NOMO-1 (cell line): Measurements from ENCODE around the gene ELOVL2.
A peak's percentile ranks its signal among the peaks of the same experiment; 100 is the strongest.
"Not testable (repeated sequence)": the region's sequence is repeated elsewhere in the genome, so short reads cannot be mapped to it uniquely, and the experiment has no call there.

Source experiments
- DNase-seq, 2 experiments: peaks; one replicate each; lab custom pipeline; 2025; ENCODE audit not compliant: unreplicated experiment in 2 of 2; lab: John Stamatoyannopoulos, UW

The ELOVL2 gene, protein sequence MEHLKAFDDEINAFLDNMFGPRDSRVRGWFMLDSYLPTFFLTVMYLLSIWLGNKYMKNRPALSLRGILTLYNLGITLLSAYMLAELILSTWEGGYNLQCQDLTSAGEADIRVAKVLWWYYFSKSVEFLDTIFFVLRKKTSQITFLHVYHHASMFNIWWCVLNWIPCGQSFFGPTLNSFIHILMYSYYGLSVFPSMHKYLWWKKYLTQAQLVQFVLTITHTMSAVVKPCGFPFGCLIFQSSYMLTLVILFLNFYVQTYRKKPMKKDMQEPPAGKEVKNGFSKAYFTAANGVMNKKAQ

DNA sequence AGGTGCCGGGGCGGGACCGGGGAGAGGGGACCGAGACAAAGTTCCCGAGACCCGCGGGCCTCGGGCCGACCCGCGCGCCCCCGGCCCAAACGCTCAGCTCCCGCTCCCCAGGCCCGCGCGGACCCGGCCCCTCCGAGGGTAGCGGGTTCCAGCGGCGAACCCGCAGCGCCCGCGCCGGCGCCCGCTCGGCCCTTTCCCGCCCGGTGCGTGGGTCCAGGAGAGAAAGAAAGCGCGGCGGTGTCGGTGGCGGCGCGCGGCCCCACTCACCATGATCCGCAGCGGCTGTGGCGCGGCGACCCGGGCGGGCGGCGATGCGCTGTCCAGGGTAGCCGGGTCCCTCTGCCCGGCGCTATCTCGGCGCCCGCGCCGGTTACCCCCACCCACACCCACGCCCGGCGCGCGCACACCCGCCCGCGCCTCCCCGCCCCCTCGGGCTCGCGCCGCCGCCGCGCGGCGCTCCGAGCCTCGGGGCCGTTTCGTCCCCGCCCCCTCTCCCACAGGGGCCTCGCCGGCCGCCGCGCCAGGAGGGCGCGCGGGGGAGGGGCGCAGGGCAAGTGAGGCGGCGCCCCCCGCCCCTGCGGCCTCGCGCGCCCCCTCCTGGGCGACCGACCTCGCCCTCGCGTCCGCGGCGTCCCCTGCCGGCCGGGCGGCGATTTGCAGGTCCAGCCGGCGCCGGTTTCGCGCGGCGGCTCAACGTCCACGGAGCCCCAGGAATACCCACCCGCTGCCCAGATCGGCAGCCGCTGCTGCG is at the start of gene ELOVL2:
ELOVL2 (minus strand) TSS at position 345 of the 751 bp plus-strand sequence; CDS start at position 270, 75 bp downstream.
- DNase-seq, result peak; percentile 7 to 24

DNA sequence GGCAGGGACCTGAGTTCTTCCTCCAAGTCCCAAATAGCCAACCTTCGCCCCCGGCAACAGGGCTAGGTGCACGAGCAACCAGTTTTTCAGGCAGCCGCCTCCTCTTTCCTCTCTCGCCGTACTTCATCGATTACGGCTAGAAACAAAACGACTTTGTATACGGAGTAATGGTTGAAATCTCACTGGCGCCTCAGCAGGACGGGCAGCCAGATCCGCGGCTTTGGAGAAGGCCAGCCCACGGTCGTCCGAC is 49.2 kb upstream of the ELOVL2 start:
- DNase-seq, result no peak

- DNase-seq, result peak; percentile 47 to 62
These were observed 48.7 kb upstream of the ELOVL2 start for GRCh38 chr6:11092668-11093375.

DNA sequence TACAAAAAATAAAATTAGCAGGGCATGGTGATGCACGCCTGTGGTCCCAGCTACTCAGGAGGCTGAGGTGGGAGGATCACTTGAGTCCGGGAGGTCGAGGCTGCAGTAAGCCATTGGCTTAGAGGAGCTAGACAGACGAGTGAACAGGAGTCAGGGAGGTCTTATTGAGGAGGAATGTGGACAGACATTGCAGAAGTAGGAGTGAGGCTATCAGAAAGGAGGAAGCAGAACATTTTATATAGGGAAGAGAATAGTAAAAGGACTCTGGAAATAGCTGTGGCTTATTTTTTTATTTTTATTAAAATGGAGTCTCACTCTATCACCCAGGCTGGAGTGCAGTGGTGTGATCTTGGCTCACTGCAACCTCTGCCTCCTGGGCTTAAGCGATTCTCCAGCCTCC is 47.0 kb upstream of the ELOVL2 start:
- peak in 1 of 2 experiments; percentile 25 for DNase-seq

DNA sequence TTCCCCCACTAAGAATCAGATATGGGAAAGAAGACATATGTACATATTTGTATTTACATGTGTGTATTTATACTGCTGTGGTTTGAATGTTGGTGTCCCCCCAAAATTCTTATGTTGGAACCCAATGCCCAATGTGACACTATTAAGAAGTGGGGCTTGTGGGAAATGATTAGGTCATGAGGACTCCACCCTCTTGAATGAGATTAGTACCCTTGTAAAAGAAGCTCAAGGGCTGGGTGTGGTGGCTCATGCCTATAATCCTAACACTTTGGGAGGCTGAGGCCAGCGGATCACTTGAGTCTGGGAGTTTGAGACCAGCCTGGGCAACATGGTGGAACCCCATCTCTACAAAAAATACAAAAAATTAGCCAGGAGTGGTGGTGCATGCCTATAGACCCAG is 45.6 kb upstream of the ELOVL2 start:
- no peak for DNase-seq

GRCh38 chr6:11087141-11087812 is 43.2 kb upstream of the ELOVL2 start:
- DNase-seq, result not testable (repeated sequence)

DNA sequence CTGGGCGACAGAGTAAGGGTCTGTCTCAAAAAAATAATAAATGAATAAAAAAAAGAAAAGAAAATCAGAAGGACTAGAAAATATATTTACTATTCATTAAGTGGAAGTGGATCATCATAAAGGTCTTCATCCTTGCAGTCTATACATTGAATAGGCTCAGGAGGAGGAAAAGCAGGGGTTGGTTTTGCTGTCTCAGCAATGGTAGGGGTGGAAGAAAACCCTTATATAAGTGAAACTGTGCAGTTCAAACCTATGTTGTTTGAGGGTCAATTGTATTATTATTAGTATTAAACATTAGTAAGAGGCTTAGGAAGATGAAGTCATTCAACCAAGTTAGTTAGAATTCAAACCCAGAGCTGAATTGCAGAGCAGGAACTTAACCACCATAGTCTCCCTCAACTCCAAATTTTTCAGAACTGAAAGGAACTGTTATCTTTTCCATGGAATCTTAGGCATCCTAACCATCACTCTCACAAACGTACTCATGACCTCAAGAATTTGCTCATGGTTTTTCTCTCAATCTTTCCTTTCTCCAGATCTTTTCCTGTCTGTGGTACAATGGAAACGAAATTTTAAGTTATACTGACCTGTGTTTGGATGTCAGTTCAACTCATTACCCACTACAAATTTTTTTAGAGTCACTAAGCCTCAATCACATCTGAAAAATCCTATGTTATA is 41.8 kb upstream of the ELOVL2 start:
- DNase-seq, result no peak

DNA sequence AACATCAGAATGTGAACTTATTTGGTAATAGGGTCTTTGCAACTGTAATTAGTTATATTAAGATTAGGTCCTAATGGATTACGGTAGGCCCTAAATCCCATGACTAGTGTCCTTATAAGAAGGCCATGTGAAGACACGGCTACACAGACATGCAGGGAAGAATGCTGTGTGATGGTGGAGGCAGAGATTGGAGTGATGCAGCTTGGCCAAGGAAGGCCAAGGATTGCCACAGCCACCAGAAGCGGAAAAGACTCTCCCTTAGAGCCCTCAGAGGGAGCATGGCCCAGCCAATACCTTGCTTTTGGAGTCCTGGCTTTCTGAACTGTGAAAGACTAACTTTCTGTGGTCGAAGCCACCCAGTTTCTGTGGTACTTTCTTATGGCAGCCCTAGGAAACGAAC is 39.9 kb upstream of the ELOVL2 start:
- no peak for DNase-seq

- no peak for DNase-seq
These were observed 39.4 kb upstream of the ELOVL2 start for GRCh38 chr6:11083491-11083890.

- DNase-seq, result no peak
These were observed 36.2 kb upstream of the ELOVL2 start for GRCh38 chr6:11080296-11080695.

- DNase-seq, result no peak
These were observed 34.2 kb upstream of the ELOVL2 start for GRCh38 chr6:11078266-11078665.

GRCh38 chr6:11076540-11076939 is 32.4 kb upstream of the ELOVL2 start:
- DNase-seq, result no peak

- DNase-seq, result no peak
These were observed 28.0 kb upstream of the ELOVL2 start for GRCh38 chr6:11072101-11072500.

GRCh38 chr6:11069760-11070159 is 25.7 kb upstream of the ELOVL2 start:
- DNase-seq, result no peak

GRCh38 chr6:11067348-11067747 is 23.2 kb upstream of the ELOVL2 start:
- no peak for DNase-seq

DNA sequence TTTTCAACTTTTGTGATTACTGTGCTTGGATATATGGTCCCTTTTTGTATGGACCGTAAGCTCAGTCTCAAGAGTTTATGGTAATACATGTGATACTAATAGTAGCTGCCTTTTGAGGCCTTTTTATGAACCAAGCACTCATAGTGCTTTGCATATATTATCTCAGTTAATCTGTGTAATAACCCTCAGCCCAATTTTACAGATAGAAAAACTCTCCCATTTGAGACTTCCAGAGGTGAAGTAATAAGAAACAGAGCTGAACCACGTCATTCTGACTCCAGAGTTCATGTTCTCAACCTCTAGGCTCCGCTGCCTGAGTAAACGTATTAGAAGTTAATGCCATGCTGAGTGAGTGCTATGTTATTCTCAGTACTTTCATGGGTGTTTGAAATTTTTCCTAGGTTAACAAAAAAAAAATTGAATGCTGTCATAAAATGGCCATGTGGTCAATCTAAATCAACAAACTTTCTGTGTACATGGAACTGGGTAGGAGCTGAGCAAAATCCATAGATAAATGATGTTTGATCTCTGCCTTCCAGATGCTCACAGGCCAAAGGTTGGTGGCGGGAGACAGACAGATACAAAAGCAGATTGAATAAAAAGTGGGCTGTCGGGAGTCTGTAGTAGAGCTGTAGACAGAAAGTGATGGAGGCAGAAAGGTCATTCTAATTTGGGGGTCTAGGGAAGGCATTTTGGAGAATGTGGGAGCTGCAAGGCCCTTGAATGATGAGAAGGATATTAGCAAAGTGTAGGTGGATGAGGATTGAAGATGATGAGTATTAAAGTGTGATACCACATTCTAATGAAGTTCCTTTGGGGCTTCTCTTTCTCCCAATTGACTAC is 22.6 kb upstream of the ELOVL2 start:
- DNase-seq, result no peak

DNA sequence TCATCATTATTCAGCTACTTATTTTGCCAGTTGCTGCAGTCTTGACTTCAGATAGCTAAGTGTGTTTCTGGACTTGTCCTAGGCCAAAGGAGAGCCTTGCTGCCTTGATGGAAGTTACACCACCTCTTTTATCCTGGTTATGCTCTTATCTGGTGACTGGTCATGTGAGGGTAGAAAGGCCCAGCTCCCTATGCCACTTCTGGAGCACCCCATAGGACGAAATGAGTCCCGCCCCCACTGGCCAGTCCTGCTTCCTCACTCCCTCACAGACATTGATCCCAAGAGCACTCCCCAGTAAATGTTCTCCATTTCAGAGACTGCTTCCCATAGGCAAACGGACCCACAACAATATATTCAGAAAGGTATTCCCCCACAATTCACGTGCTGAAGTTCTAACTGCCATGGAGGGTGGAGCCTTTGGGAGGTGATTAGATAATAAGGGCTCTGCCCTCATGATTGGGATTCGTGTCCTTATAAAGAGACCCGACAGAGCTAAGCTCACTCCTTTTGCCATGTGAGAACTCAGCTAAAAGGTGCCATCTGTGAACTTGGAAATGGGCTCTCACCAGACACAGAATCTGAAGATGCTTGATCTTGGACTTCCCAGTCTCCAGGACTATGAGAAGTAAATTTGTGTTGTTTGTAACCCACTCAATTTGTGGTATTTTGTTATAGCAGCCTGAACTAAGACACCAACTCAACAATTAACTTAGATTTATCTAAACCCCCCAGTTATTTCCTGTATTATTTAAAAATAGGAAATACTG is 21.5 kb upstream of the ELOVL2 start:
- no peak for DNase-seq

- DNase-seq, result no peak
These were observed 20.7 kb upstream of the ELOVL2 start for GRCh38 chr6:11064836-11065235.

DNA sequence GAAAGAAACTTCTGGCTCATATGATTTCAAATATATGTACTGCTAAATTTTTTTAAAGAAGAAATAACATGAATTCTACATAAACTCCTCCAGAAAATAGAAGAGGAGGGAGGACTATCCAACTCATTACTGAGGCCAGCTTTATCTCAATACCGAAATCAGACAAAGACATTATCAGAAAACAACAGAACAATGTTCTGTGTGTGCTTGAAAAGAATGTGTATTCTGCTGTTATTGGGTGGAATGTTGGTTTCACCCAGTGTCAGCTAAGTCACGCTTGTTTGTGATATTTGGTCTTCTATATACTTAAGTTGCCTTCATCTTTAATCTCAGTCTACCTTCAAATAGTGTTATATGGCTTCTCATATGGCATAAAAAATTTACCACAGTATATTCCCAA is 18.6 kb upstream of the ELOVL2 start:
- no peak for DNase-seq
